Epithelial cell of proximal tubule (primary cell): ENCODE results near the gene KHSRP. TPM values are rescaled to one million over a fixed set of nuclear protein-coding genes. Genes with fewer than 3 reads are reported as not detected.

Experiments used
- DNase-seq: peaks from one replicate; pipeline ENCODE4 v3.0.0-alpha.2; 2011; ENCODE audit warnings: low read depth
- H3K4me3 ChIP-seq: 2 replicates; pipeline ENCODE4 v1.5.1; 2011; ENCODE audit warnings: low read depth, mild to moderate bottlenecking, low read length
- total RNA-seq: library from RNA; depleted of rRNA; stranded (reverse); fragments of >200 nt; gene quantifications from 2 replicates; pipeline ENCODE4 v1.2.3, GENCODE V29; 2015
- TF ChIP-seq, protein P1 (sequence below): conservative IDR thresholded peaks from 2 replicates; pipeline ENCODE4 v1.5.1; 2012; ENCODE audit warnings: low read depth, mild to moderate bottlenecking, low read length

The KHSRP gene
- total RNA-seq, 1 donor from 2014 or later, result 96.0 TPM

DNA sequence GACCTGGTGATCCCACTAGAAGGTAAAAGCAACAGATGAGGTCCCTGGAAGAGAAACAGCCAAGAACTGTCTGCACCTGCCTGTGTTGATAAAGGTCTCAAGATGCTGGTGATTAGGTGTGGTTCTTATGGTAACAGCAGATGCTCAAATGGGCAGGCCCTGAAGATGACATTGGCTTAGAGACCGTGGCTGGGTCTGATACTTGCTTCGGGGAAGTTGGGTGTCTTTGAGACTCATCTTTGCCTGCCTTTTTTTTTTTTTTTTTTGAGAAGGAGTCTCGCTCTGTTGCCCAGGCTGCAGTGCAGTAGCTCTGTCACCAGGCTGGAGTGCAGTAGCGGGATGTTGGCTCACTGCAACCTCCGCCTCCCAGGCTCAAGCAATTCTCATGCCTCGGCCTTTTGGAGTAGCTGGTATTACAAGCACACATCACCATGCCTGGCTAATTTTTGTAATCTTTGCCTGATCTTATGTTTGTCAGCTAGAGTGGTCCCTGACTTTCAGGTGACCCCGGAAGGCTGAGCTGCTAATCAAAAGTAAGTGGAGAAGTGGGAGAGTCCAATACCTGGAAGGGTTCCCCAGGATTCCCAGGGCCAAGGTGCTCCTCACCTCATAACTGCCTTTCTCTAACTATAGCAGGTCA, 27.1 kb upstream of the KHSRP start:
- H3K4me3 ChIP-seq, result no peak overlapping the region
- TF ChIP-seq, protein P1, sequence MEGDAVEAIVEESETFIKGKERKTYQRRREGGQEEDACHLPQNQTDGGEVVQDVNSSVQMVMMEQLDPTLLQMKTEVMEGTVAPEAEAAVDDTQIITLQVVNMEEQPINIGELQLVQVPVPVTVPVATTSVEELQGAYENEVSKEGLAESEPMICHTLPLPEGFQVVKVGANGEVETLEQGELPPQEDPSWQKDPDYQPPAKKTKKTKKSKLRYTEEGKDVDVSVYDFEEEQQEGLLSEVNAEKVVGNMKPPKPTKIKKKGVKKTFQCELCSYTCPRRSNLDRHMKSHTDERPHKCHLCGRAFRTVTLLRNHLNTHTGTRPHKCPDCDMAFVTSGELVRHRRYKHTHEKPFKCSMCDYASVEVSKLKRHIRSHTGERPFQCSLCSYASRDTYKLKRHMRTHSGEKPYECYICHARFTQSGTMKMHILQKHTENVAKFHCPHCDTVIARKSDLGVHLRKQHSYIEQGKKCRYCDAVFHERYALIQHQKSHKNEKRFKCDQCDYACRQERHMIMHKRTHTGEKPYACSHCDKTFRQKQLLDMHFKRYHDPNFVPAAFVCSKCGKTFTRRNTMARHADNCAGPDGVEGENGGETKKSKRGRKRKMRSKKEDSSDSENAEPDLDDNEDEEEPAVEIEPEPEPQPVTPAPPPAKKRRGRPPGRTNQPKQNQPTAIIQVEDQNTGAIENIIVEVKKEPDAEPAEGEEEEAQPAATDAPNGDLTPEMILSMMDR, result no peak
- no peak for DNase-seq

DNA sequence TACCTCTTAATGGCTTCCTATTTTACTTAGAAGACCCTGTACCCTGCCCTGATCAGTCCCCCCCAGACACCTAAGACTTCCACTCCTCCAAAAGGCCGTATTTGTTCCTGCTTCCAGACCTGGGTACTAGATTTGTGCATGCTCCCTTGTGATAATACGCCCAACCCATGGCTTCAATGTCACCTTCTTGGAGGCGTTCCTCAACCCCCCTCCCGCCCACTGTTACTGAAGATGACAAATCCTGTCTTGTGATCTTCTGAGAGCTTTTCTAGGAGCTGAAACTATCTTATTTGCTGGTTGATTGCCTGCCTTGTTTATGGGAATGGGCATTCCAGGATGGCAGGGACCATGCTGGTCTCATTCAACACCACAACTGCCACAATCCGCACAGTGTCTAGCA, 25.6 kb upstream of the KHSRP start:
- TF ChIP-seq, protein P1, result no peak
- DNase-seq, result no peak
- no peak overlapping the region for H3K4me3 ChIP-seq

DNA sequence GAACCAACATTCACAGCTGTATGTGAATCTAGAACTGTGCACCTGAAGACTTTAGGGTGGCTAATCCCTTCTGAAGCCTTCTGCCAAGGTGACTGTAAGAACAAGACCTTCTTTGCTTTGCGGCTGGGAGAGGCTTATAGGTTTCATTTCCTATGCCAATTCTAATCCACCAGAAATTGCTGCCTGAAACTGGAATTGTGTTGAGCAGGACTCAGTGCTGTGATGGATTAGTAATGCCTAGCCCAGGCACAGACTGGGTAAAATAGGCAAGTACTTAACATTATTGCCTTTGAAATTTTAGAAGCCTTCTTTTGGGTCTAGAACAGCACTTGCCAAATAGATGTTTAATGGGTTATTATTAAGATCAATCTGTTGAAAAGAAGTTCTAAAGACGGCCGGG, 23.4 kb upstream of the KHSRP start:
- H3K4me3 ChIP-seq, result no peak overlapping the region
- TF ChIP-seq, protein P1, result no peak
- no peak for DNase-seq

DNA sequence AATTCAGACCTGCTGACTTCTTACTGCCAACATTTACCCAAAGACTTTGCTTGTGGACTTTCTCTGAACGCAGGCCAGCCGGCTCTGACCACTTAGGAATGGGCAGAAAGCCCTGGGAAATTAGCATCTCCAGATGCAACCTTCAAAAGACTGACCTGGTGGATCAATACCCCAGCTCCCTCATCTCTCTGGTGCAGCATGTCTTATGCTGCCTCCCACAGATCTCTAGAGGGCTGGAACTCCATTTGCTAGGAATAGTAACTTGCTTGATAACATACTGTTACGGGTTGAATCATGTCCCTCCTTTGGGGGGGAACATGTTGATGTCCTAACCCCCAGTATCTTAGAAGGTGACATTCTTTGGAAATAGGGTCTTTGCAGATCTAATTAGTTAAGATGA, 21.8 kb upstream of the KHSRP start:
- DNase-seq, result no peak
- TF ChIP-seq, protein P1, result no peak
- no peak overlapping the region for H3K4me3 ChIP-seq

DNA sequence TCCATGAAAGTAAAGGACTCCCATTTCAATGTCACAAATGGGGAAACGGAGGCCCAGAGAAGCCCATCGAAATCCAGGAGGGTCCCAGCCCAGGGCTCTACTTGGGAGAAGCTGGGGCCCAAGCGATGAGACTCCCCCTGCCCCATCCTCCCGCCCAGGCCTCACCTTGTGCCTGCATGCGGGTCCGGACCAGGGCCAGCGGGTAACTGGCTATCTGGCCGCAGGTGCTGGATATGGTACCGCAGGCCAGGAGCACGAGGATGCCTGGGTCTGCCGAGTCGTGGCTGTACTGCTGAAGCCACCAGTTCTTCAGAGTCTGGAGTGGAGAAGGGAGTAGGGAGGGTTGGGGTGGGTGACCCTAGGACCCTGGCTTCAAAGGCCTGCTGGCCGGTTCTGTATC, 19.4 kb upstream of the KHSRP start:
- no peak overlapping the region for H3K4me3 ChIP-seq
- DNase-seq, result no peak
- TF ChIP-seq, protein P1, result no peak

DNA sequence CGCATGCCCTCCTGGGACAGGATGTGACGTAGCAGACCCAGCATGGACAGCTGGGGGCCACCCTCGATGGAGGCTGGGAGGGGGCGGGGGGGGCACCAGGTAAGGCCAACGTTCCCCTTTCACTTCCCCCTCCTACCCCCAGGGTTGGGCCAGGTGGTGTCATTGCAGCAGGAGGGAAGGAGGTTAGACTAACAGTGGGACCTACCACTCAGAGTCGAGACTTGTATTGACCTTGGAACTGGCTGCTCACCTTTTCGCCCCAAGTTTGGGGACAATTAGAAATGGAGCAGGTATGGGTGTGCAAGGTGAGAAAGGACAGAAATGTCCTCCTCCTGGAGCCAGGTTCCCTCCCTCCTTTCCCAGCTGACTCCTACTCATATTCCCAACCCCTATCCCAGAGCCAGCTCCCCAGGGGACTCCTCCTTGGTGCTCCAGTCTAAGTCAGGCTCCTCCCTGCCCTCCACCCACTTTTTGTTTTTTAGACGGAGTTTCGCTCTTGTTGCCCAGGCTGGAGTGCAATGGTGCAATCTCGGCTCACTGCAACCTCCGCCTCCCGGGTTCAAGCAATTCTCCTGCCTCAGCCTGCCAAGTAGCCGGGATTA, 17.6 kb upstream of the KHSRP start:
- no peak for DNase-seq
- TF ChIP-seq, protein P1, result no peak
- H3K4me3 ChIP-seq, result no peak overlapping the region

DNA sequence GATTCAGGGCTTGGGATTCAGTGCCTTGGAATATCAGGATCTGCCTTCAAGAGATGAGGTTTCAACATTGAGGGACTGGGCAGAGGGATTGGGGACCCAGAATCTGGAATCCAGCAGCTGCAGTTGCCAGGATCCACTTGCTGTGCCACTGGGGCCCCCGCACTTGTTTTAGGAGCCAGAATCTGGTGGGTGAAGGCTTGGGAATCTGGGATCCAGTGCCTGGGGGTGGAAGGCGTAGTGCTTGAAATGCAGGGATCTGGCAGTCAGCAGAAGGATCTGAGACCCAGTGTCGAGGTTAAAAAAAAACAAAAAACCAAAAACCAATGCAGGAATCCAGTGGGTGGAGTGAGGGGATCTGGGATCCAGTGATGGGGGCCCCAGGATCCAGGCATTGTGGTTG, 16.3 kb upstream of the KHSRP start:
- TF ChIP-seq, protein P1, result no peak
- no peak overlapping the region for H3K4me3 ChIP-seq
- no peak for DNase-seq
